Measurements from ENCODE around the gene RHEX. TPM values are rescaled to one million over a fixed set of nuclear protein-coding genes. Genes with fewer than 3 reads are reported as not detected.

The RHEX gene
- polyA plus RNA-seq, 3 donors: not detected

GRCh38 chr1:206127336-206127735 lies 74.4 kb downstream of the RHEX start:
- no peaks in the 10 kb centered on the region for H3K36me3 ChIP-seq (replicated peaks in 1 of 2; ENCODE audit: control insufficient read depth in 1 of 2, insufficient read depth in 2 of 2, low read length in 2 of 2)
- no peaks in the 10 kb centered on the region for H3K27me3 ChIP-seq (ENCODE audit: control insufficient read depth in 2 of 2, insufficient read depth in 2 of 2, low read length in 2 of 2)
- intact Hi-C loops (cut with micrococcal nuclease): no loop called here
- H3K4me1 ChIP-seq (ENCODE audit: control insufficient read depth in 1 of 2, insufficient read depth in 2 of 2, low read length in 2 of 2): peaks cover 7% of the 10 kb centered on the region in 2 donors
- 99% methylated on average over 7 of the region's 9 CpGs for WGBS (ENCODE audit: insufficient coverage)
- peaks cover 0 to 3% (median under 1%) of the 10 kb centered on the region in 7 donors for H3K9me3 Mint-ChIP-seq
- peaks cover 3 to 8% (median 6%) of the 10 kb centered on the region in 3 donors for H3K27me3 Mint-ChIP-seq (ENCODE audit: low read depth in 3 of 3)
- H3K9ac ChIP-seq (ENCODE audit: insufficient read depth, low read length, poor library complexity, severe bottlenecking): no peak overlapping the region
- no peaks in the 10 kb centered on the region for H4K20me1 ChIP-seq (ENCODE audit: insufficient read depth, low read length)
- H3K79me2 ChIP-seq (ENCODE audit: insufficient read depth, low read length): no peaks in the 10 kb centered on the region
- no peak overlapping the region for H3K27ac ChIP-seq (ENCODE audit: low read depth in 1 of 2, low read length in 2 of 2)
- peaks cover 9% of the 10 kb centered on the region for H3K4me1 Mint-ChIP-seq
- DNase-seq: no peak
- no peak overlapping the region for H2AFZ ChIP-seq (ENCODE audit: insufficient read depth, low read depth, low read length, poor library complexity, severe bottlenecking)
- H3K36me3 Mint-ChIP-seq: no peaks in the 10 kb centered on the region
- no peak overlapping the region for H3K4me2 ChIP-seq (replicated peaks; ENCODE audit: extremely low read depth, low read length, poor library complexity, severe bottlenecking)
- H3K9me3 ChIP-seq (replicated peaks in 1 of 2; ENCODE audit: control insufficient read depth in 1 of 2, insufficient read depth in 1 of 2, low read length in 2 of 2): no peaks in the 10 kb centered on the region
- no peak overlapping the region for H3K4me3 Mint-ChIP-seq
- no peak overlapping the region for H3K27ac Mint-ChIP-seq
- no peak overlapping the region for H3K4me3 ChIP-seq (replicated peaks in 1 of 3; ENCODE audit: low read depth in 2 of 3, low read length in 3 of 3)
- no peak for TF ChIP-seq CTCF (IDR thresholded peaks at IDR 0.05)

DNA sequence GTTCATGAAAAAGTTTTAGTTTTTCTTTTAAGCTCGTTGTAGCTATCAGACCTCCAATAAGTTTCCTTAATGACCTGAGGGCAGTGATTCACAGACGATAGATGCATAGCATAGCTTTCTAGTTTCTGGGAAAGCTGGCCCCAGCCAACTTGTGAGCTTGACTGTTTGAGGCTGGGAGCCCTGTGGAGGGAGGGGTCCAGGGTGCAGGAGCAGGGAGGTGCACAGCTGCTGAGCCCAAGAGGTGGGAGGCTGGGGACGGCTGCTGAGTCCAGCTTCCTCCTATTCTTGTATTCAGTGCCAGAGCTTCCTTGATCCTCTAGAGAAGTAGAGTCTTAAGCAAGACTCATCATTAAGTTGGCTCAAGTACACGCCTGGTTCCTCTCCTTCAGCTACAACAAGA lies 75.2 kb downstream of the RHEX start:
- DNase-seq: peak; percentile 18 to 34 (median 27)
- Histone ChIP-seq H3K27me3 (ENCODE audit: control insufficient read depth in 2 of 2, insufficient read depth in 2 of 2, low read length in 2 of 2) (no peaks in the 10 kb centered on the region), H3K27ac (ENCODE audit: low read depth in 1 of 2, low read length in 2 of 2) (no peak overlapping the region), H3K36me3 (replicated peaks in 1 of 2; ENCODE audit: control insufficient read depth in 1 of 2, insufficient read depth in 2 of 2, low read length in 2 of 2) (no peaks in the 10 kb centered on the region), H3K9me3 (replicated peaks in 1 of 2; ENCODE audit: control insufficient read depth in 1 of 2, insufficient read depth in 1 of 2, low read length in 2 of 2) (no peaks in the 10 kb centered on the region), H4K20me1 (ENCODE audit: insufficient read depth, low read length) (no peaks in the 10 kb centered on the region), H3K9ac (ENCODE audit: insufficient read depth, low read length, poor library complexity, severe bottlenecking) (no peak overlapping the region), H3K4me1 (ENCODE audit: control insufficient read depth in 1 of 2, insufficient read depth in 2 of 2, low read length in 2 of 2) (peaks cover 7% of the 10 kb centered on the region in 2 donors), H3K4me3 (replicated peaks in 1 of 3; ENCODE audit: low read depth in 2 of 3, low read length in 3 of 3) (no peak overlapping the region), H2AFZ (ENCODE audit: insufficient read depth, low read depth, low read length, poor library complexity, severe bottlenecking) (no peak overlapping the region), H3K79me2 (ENCODE audit: insufficient read depth, low read length) (no peaks in the 10 kb centered on the region), H3K4me2 (replicated peaks; ENCODE audit: extremely low read depth, low read length, poor library complexity, severe bottlenecking) (no peak overlapping the region)
- Mint-ChIP-seq H3K4me3 (no peak overlapping the region), H3K27ac (peak overlapping the region in 1 of 7 donors; percentile 11), H3K4me1 (peaks cover 9% of the 10 kb centered on the region), H3K27me3 (ENCODE audit: low read depth in 3 of 3) (peaks cover 6 to 8% (median 6%) of the 10 kb centered on the region in 3 donors), H3K9me3 (peaks cover 0 to 2% (median 0%) of the 10 kb centered on the region in 7 donors), H3K36me3 (no peaks in the 10 kb centered on the region)
- WGBS (ENCODE audit: insufficient coverage): no CpG with 5 or more reads among the region's 4 CpGs
- intact Hi-C loops (cut with micrococcal nuclease): no loop called here
- no peak for TF ChIP-seq CTCF (IDR thresholded peaks at IDR 0.05)
